ENCODE measurements around the gene TMEM132D.

DNA sequence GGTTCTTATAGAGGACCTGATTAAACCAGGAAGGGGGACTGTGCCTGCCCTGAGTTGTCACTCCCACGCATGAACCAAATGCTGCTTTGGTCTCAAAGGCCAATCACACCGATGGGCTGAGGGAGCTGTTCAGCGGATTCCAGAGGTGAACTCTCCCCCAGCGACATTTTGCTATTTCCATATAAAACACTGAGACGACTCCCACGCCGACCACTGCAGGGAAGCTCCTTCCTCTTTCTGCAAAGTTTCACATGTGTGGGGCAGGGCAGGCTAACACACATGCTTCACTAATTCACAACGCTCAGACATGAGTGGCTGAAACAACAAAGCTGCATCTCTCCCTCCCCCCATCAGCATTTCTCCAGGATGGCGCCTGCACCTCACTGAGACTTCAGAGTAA lies 37.8 kb upstream of the TMEM132D start:
- TF ChIP-seq CTCF (IDR thresholded peaks at IDR 0.05; ENCODE audit: low read depth, low read length) (no peak), POLR2A (IDR thresholded peaks at IDR 0.05; ENCODE audit: extremely low read depth, insufficient read length) (no peak), MYC (IDR thresholded peaks at IDR 0.05; ENCODE audit: low read depth, low read length) (no peak; the same call in 1 of the 2 replicates)
